GM18951 (cell line): ENCODE data around the gene RBCK1.

ENCODE experiments used
- POLR2A ChIP-seq: IDR thresholded peaks from 4 replicates; pipeline ENCODE4 v1.6.1; 2011; ENCODE audit warnings: mild to moderate bottlenecking; ENCODE audit not compliant: insufficient read length, insufficient read depth; ENCODE audit errors: extremely low read depth
- in situ Hi-C: fragments of 300-500 bp; cut with MboI; formaldehyde crosslinking; loops from one replicate; pipeline ENCODE4 v1.12.0; 2022; ENCODE audit warnings: low sequenced_read_pairs, mixed read lengths, inconsistent platforms; ENCODE audit not compliant: unreplicated experiment

RBCK1 gene

DNA sequence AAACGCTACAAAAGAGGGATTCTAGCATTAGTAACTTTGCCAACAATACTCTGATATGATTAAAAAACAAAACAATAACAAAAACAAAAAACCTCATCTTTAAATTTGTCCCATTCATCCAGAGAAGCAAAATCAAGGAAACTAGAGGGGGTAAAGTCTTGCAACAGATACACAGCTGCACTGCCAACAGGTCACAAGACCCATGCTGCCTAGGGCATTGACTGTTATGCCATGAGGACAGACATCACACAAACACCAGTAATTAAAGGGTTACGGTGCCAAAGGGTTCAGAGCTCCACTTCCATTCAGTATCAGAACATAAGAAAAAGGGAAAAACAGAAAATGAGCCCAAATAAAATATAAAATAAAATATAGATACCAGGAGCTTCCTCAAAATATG is 52.6 kb downstream of the RBCK1 start:
- TF ChIP-seq POLR2A: no peak
- in situ Hi-C loops: no loop called here

DNA sequence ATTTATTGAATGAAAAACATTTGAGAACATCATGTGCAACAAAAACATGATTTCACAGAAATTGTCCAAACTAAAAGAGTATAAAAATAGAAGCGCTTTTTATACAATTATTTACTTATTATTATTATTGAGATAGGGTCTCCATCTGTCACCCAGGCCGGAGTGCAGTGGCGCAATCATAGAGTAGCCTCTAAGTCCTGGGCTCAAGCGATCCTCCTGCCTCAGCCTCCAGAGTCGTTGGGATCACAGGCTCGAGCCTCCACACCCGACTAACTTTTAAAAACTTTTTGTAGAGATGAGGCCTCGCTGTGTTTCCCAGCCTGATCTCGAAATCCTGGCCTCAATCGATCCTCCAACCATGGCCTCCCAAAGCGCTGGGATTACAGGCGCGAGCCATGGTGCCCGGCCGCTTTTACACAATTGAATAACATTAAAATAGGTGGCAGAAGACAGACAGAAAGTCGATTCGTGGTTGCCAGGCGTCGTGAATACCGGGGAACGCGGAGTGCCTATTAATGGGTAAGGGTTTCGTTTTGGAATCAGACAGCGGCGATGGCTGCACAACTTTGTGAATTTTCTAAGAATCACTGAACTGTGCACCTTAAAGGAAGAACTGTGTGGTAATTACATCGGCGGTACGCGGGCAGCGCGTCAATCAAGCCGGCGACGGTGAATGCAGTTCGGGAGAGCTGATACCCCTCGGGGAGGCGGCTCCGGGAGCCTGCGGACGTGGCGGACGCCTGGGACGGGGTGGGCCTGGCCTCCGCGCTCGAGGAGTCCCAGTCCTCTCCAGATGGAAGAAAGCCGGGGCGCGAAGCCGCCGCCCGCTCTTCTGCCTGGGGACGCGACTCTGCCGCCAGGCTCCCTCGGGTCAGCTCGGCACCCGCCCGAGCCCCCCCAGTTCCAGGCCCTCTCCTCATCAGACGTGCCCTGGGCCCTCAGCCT is 53.4 kb downstream of the RBCK1 start:
- in situ Hi-C loops: no loop called here
- TF ChIP-seq POLR2A: no peak

DNA sequence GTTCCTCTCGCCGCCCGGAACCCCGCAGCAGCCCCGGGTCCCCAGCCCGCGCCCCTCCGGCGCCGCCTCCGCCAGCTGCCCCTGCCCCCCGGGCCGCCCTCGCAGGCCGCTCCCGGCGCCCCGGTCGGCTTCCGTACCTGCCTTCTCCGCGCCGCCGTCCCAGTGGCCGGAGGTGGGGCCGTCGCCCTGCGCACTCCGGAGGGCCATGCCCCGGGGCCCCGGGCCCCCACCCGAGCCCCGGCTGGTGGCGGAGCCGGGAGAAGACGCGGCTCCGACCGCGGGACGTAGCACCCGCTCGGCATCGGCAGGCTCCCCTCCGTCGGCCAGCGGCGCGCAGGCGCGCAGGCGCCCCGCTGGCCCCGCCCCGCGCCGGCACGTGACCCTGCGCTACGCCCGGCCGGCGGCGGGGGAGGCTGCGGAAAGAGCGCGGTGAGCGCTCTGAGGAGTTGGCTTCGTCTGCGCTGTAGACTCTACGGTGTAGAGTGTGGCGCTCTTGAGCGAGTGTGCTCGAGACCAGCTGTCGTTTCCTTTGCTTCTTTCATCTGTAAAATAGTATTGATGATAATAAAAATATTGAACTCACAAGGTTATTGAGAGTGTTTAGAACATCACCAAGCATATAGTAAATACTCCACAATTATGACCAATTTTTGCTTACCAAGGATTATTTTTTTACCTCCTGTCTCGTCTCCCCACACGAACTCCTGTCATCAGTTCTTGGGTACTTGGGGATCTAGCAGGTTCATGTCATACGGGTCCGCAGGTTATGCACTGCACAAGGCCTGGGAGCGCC is 54.3 kb downstream of the RBCK1 start, which contains the start of gene TBC1D20:
Gene TBC1D20 (minus strand): TSS at position 335 of the 793 bp plus-strand sequence. CDS start 128 bp downstream, at position 207.
- in situ Hi-C loops: no loop called here
- TF ChIP-seq POLR2A: peak; percentile 93

GRCh38 chr20:467755-468154 is 59.7 kb downstream of the RBCK1 start:
- TF ChIP-seq POLR2A: no peak
- in situ Hi-C loops: no loop called here

- TF ChIP-seq POLR2A: no peak
- in situ Hi-C loops: loop anchor here (10.0 kb wide), 1 partner anchor 115 kb away; no protein-coding TSS in a partner anchor
Observed at GRCh38 chr20:469746-470490, 61.8 kb downstream of the RBCK1 start.

DNA sequence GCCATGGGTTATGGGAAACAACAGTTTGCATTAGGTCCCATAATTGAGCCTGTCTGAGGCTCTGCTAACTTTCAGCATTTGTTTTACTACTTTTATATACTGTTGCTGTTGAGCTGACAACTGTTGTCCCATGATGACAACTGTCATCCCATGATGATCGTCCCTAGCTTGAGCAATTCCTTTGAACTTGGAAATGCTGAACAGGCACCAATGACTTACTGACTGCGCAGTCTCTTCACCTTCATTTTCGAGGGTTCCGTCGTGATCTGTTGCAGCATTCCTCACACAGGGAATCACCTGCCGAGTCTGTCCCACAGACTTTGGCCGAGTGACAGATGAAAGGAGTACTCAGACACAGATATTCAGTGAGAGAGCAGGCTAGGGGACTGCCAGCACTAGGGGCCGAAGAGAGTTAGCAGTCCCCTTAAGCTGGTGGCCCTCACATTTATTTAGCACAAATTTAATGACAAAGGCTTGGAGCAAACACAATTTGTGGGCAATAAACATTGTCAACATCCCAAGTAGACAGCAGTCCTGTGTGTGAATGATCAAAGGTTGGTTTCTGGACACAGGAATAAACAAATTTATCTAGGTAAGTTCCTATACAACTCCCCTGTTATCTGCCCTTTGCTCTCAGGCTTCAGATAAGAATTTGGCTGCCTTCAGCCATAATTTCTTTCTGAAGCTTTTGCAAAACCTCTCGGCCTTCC is 64.2 kb downstream of the RBCK1 start:
- TF ChIP-seq POLR2A: no peak
- in situ Hi-C loops: loop anchor here (10.0 kb wide), 1 partner anchor 117 kb away; no protein-coding TSS in a partner anchor

DNA sequence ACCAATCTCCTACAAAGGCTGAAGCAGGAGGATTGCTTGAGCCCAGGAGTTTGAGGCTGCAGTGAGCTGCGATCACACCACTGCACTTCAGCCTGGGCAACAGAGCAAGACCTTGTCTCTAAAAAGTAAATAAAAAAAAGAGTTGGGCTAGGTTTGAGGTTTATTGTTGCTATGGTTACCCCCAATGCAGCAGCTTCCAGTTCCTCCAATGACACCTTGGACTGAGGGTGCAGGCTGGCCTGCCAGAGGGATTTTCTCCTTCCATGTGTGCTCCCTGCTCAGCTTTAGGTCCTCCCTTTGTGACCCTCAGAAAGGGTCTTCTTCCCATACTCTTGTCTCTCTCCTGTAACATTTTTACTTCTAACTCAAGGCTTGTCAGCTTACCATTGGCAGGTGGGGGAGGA is 64.8 kb downstream of the RBCK1 start:
- TF ChIP-seq POLR2A: no peak
- in situ Hi-C loops: loop anchor here (10.0 kb wide), 1 partner anchor 118 kb away; no protein-coding TSS in a partner anchor

GRCh38 chr20:474581-474980 is 66.5 kb downstream of the RBCK1 start:
- in situ Hi-C loops: loop anchor here (10.0 kb wide), 1 partner anchor 120 kb away; no protein-coding TSS in a partner anchor

GRCh38 chr20:475463-476357 is 67.6 kb downstream of the RBCK1 start:
- no peak for TF ChIP-seq POLR2A
- in situ Hi-C loops: loop anchor here (10.0 kb wide), 1 partner anchor 121 kb away; no protein-coding TSS in a partner anchor

More at GRCh38 chr20:474581-474980, 66.5 kb downstream of the RBCK1 start:
- no peak for TF ChIP-seq POLR2A

DNA sequence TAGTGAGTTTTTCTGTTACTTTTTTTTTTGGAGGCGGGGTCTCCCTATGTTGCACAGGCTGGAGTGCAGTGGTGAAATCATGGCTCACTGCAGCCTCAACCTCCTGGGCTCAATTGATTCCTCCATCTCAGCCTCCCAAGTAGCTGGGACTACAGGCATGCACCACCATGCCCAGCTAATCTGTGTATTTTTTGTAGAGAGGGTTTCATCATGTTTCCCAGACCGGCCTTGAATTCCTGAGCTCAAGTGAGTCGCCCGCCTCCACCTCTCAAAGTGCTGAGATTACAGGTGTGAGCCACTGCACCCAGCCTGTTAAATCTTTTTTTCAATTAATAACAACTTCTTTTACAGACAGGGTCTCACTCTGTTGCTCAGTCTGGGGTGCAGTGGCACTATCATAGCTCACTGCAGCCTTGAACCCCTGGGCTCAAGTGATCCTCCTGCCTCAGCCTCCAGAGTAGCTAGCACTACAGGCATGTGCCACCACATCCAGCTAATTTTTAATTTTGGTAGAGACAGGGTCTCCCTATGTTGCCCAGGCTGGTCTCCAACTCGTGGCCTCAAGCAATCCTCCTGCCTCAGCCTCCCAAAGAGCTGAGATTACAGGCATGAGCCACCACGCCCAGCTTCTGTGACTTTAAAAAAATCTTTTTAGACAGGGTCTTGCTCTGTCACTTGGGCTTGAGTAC is 68.6 kb downstream of the RBCK1 start:
- in situ Hi-C loops: loop anchor here (10.0 kb wide), 1 partner anchor 122 kb away; no protein-coding TSS in a partner anchor
